Measurements from ENCODE around the gene PBRM1. TPM values are rescaled to one million over a fixed set of nuclear protein-coding genes. Genes with fewer than 3 reads are reported as not detected.

PBRM1 gene
- total RNA-seq, 1 experiment from 2014 or later = 40.0 TPM

DNA sequence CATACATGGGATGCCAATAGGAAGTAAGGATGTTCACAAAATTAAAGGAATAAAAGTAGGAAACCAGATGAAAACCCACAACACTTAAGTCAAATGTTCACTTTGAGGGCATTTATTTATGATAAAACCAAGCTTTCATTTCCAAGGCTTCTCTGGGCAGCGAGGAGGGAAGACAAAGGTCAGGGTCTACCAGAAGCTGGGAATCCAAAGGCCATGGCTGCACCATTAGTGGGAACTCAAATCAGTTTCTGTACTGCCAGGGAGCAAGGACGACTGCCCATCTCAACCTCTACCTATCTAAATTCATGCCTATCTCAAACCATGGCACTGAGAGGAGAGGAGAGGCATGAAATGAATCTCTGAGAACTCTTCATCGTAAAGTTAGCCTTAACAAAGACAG, 22.6 kb downstream of the PBRM1 start (continued):
- TF ChIP-seq, protein P1, sequence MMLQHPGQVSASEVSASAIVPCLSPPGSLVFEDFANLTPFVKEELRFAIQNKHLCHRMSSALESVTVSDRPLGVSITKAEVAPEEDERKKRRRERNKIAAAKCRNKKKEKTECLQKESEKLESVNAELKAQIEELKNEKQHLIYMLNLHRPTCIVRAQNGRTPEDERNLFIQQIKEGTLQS (IDR thresholded peaks at IDR 0.05) = no peak
- TF ChIP-seq SP1 (IDR thresholded peaks at IDR 0.05; ENCODE audit: low read depth) (no peak), YY1 (IDR thresholded peaks at IDR 0.05; ENCODE audit: extremely low read depth, insufficient replicate concordance, low read depth, low read length) (no peak), POLR2A (IDR thresholded peaks at IDR 0.05; ENCODE audit: borderline replicate concordance, extremely low read depth, insufficient read depth, insufficient read length) (no peak), EZH2 (IDR thresholded peaks at IDR 0.05) (no peak), SRF (IDR thresholded peaks at IDR 0.05; ENCODE audit: low read depth) (no peak), JUND (IDR thresholded peaks at IDR 0.05) (no peak), EZH2phosphoT487 (IDR thresholded peaks at IDR 0.05; ENCODE audit: borderline replicate concordance) (no peak)
- TF ChIP-seq, protein P2, sequence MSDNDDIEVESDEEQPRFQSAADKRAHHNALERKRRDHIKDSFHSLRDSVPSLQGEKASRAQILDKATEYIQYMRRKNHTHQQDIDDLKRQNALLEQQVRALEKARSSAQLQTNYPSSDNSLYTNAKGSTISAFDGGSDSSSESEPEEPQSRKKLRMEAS (IDR thresholded peaks at IDR 0.05) = no peak

DNA sequence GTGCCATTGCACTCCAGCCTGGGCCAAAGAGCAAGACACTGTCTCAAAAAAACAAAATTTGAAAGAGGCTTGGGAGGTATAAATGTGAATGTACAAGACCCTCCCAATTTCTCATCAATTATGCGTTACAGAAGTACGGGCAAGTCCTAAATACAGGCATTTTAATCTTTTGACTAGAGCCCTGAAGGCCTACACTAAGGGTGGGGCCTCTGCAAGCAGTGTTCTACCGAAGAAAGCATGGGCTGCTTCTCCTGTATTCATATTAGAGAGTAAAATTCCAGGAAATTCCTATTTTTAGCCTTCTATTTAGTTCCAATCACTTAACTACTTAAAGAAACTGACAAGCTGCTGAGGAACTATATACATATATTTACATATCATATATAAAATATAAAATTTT, 25.7 kb downstream of the PBRM1 start:
- CTCF ChIA-PET = no interaction called here

More for the DNA sequence above, 25.7 kb downstream of the PBRM1 start:
- no peaks in the 10 kb centered on the region for H3K9me2 ChIP-seq (ENCODE audit: insufficient read depth)
- H3K9me3 ChIP-seq (ENCODE audit: control insufficient read depth in 1 of 2, insufficient read depth in 1 of 2, low read depth in 1 of 2, low read length in 2 of 2) = no peaks in the 10 kb centered on the region
- peaks cover 25 to 32% of the 10 kb centered on the region in 2 experiments for H3K36me3 ChIP-seq (ENCODE audit: control insufficient read depth in 1 of 2, insufficient read depth in 2 of 2, low read length in 2 of 2)
- BruUV-seq (replicated peaks) = no TSS peak
- DNase-seq (ENCODE audit: low read depth, low spot score) = no peak
- RAD21 ChIA-PET (ENCODE audit: low non-redundant PET in 1 of 2, low total read pairs in 2 of 2, uncharacterized antibody in 2 of 2, unreplicated experiment in 2 of 2) = no interaction called here
- no peaks in the 10 kb centered on the region for H3K4me1 ChIP-seq (ENCODE audit: control insufficient read depth in 1 of 2, insufficient read depth in 2 of 2, low read length in 2 of 2)
- no peak for TF ChIP-seq CEBPB (IDR thresholded peaks at IDR 0.05; ENCODE audit: low read depth)
- no peak for TF ChIP-seq ZNF274 (IDR thresholded peaks at IDR 0.05; ENCODE audit: low read depth, low read length)
- no peak for TF ChIP-seq FOSL1 (IDR thresholded peaks at IDR 0.05; ENCODE audit: low read depth)
- no peak for TF ChIP-seq EZH2phosphoT487 (IDR thresholded peaks at IDR 0.05; ENCODE audit: borderline replicate concordance)
- H3K27ac ChIP-seq (ENCODE audit: low read depth, low read length) = no peak overlapping the region
- H3K4me2 ChIP-seq (ENCODE audit: low read length) = no peak overlapping the region
- no peaks in the 10 kb centered on the region for H4K20me1 ChIP-seq (ENCODE audit: insufficient read depth)
- ATAC-seq = no peak
- H3K4me3 ChIP-seq (replicated peaks in 1 of 2; ENCODE audit: low read depth in 1 of 2, low read length in 2 of 2) = no peak overlapping the region
- 0 out of 2 replicates have a peak, but pooled peaks cover 3% of the 10 kb centered on the region for H3K79me2 ChIP-seq (ENCODE audit: insufficient read depth, low read length)
- POLR2A ChIA-PET = no interaction called here
- intact Hi-C loops (cut with micrococcal nuclease) = no loop called here
- no peak overlapping the region for H2AFZ ChIP-seq (ENCODE audit: low read depth, low read length, poor library complexity, severe bottlenecking)
- H3K9ac ChIP-seq (ENCODE audit: low read length) = no peak overlapping the region
- H3K27me3 ChIP-seq (ENCODE audit: insufficient read depth, low read length) = no peaks in the 10 kb centered on the region

Data from HCT116 (cell line).